Measurements from ENCODE around the gene TTC6. TPM values are rescaled to one million over a fixed set of nuclear protein-coding genes. Genes with fewer than 3 reads are reported as not detected.

The TTC6 gene
- total RNA-seq, 2 experiments from 2014 or later, result not detected

DNA sequence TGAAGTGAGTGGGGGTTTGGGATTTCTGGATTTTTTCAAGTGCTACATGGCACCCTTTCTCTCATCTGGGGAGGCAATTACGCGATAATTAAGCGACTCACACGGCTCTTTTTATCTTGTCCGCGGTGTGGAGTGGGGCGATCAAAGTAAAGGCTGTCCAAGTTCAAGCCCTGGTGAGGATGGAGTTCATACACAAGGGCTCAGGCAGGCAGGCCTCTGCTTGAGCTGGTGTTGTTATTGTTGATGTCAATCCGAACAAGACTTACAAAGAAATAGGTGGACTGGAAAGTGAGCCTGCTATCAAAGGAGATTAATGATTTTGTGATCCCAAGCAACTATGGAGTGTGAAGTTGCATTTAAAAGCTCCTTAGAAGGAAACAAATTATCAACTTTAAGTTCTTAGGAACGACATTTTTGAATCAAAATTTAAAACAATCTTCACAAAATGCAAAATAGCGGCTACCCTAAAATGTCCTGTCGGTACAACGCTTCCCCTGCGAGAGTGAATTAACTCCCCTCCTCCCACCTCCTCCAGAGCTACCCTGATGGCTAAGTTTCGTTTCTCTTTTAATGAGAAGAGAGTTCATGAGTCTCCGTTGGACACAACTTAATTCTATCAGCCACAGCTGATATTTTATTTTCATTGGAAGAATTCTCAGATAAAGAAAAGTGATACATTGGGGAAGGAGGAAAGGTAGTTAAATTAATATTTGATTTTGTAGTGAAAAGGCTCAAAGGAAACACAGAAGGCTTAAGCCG lies 6.3 kb upstream of the TTC6 start:
- Mint-ChIP-seq H3K9me3 (no peaks in the 10 kb centered on the region), H3K36me3 (ENCODE audit: low read depth) (peaks cover 13% of the 10 kb centered on the region), H3K27me3 (peaks cover 75% of the 10 kb centered on the region), H3K4me1 (peaks cover 4% of the 10 kb centered on the region), H3K4me3 (no peak overlapping the region), H3K27ac (no peak overlapping the region)
- CTCF ChIA-PET, result no interaction called here
- DNase-seq, result no peak
- POLR2A ChIA-PET, result no interaction called here

DNA sequence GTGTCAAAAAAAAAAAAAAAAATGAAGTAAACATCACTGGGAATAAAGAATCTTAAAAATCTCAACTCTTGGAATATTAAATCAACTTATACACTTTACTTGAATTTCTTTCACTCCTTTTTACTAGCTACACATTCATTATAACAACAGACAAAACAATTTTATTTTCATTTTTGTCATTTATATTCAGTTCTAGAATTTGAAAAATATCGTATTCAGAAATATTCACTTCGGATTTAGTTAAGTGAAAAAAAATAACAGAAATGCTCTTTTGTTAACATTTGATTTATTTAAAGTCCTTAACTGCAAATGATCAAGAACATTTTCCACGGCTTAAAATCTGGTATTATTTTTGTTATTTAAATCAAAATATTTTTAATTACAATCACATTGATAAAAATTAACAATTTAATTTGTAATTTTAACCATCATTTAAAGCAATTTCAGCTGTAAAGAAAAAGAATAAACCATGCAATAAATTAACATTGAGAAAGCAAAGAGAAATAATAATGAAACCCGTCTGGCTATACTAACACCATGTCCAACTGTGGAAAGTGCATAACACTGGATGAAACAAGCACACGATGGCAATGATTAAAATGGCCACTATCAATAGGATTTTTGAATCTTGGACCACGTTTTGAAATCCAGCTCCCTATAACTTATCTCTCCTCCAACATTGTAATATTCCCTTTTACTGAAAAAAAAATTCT lies 5.6 kb upstream of the TTC6 start:
- peaks cover 5% of the 10 kb centered on the region for H3K4me1 Mint-ChIP-seq
- no peak overlapping the region for H3K4me3 Mint-ChIP-seq
- H3K27ac Mint-ChIP-seq, result no peak overlapping the region
- no peaks in the 10 kb centered on the region for H3K9me3 Mint-ChIP-seq
- H3K36me3 Mint-ChIP-seq (ENCODE audit: low read depth), result peaks cover 16% of the 10 kb centered on the region
- H3K27me3 Mint-ChIP-seq, result peaks cover 76% of the 10 kb centered on the region
- ChIA-PET POLR2A (no interaction called here), CTCF (no interaction called here)
- no peak for DNase-seq

DNA sequence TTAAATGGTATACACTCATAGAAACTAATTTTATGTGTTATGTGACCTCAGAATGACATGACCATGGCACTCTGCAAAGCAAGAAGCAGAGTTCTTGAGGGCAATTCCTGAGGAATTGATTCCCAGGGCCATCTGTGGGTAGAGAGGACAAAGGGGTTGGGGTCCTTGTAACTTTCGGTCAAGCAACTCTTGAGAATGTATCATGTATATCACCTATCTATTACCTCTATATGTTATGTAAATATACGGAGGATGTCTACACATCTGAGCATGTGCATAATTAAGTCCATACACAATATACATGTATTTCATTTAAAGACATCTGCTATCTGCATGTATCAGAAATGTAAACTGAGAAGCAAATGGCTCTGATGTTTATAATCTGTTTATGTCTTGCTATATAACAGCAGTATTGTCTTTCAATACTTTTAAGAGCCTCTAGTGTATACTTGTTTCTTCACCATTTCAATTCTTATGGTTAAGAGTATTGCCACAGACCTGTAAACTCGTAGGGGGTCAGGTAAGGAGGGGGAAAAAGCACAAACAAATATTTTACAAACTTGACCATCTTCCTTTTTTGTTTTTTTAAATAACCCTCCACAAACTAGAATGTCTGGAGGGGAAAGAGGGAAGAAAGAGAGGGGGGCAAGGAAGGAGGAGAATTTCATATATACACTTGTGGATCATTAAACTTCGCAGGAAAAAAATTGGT lies 4.8 kb upstream of the TTC6 start:
- ChIA-PET POLR2A (no interaction called here), CTCF (no interaction called here)
- no peaks in the 10 kb centered on the region for H3K9me3 Mint-ChIP-seq
- H3K36me3 Mint-ChIP-seq (ENCODE audit: low read depth), result peaks cover 16% of the 10 kb centered on the region
- H3K4me1 Mint-ChIP-seq, result peaks cover 6% of the 10 kb centered on the region
- peaks cover 70% of the 10 kb centered on the region for H3K27me3 Mint-ChIP-seq
- no peak overlapping the region for H3K27ac Mint-ChIP-seq
- no peak for DNase-seq
- H3K4me3 Mint-ChIP-seq, result no peak overlapping the region

DNA sequence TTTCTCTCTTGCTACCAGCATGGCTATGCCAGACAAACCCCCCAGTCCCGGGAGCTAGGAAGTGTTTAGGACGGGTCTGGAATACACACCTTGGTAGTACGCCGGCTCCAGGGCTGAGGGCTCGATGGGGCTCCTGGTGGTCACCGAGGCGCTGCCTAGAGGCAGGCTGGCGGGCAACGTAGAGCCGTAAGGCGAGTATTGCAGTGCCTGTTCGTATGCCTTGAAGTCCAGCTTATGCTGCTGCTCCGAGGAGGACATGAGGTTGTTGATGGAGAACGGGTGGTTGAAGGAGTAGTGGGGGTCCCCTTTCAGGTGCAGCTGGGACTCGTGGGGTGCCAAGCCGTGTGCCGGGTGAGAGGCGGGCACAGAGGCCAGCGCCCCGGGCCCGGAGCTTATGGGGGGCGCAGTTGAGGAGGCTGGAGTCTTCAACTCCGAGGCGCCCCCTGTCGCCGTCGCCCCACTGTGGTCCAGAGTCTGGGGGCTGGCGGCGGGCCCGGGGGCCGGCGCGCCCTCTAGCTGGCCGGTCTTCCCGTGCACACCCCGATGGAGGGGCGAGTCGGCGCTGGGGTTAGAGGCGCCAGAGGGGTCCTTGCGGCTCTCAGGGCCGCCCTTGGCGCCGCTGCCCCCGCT lies 4.0 kb upstream of the TTC6 start:
- DNase-seq, result no peak
- H3K36me3 Mint-ChIP-seq (ENCODE audit: low read depth), result peaks cover 18% of the 10 kb centered on the region
- ChIA-PET CTCF (no interaction called here), POLR2A (no interaction called here)
- H3K9me3 Mint-ChIP-seq, result no peaks in the 10 kb centered on the region
- peaks cover 12% of the 10 kb centered on the region for H3K4me1 Mint-ChIP-seq
- peak overlapping the region; percentile 56 for H3K27ac Mint-ChIP-seq
- H3K27me3 Mint-ChIP-seq, result peaks cover 71% of the 10 kb centered on the region
- no peak overlapping the region for H3K4me3 Mint-ChIP-seq

DNA sequence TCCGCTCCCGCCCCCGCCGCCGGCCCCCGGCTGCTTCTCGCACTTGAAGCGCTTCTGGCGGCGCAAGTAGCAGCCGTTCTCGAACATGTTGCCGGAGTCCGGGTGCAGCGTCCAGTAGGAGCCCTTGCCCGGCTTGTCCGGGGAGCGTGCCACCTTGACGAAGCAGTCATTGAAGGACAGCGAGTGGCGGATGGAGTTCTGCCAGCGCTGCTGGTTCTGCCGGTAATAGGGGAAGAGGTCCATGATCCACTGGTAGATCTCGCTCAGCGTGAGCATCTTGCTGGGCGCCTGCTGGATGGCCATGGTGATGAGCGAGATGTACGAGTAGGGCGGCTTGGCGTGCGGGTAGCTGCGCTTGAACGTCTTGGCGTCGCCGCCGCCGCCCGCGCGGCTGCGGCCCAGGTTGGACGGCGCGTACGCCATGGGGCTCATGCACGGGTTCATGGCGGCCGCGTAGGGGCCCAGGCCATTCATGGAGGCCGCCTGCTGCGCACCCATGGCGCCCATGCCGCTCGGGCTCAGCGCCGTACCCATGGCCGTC lies 3.4 kb upstream of the TTC6 start:
- H3K4me1 Mint-ChIP-seq, result peaks cover 13% of the 10 kb centered on the region
- POLR2A ChIA-PET, result no interaction called here
- H3K9me3 Mint-ChIP-seq, result no peaks in the 10 kb centered on the region
- peaks cover 74% of the 10 kb centered on the region for H3K27me3 Mint-ChIP-seq
- DNase-seq, result no peak
- CTCF ChIA-PET, result no interaction called here
- no peak overlapping the region for H3K27ac Mint-ChIP-seq
- H3K36me3 Mint-ChIP-seq (ENCODE audit: low read depth), result peaks cover 18% of the 10 kb centered on the region
- peak overlapping the region; percentile 27 for H3K4me3 Mint-ChIP-seq

DNA sequence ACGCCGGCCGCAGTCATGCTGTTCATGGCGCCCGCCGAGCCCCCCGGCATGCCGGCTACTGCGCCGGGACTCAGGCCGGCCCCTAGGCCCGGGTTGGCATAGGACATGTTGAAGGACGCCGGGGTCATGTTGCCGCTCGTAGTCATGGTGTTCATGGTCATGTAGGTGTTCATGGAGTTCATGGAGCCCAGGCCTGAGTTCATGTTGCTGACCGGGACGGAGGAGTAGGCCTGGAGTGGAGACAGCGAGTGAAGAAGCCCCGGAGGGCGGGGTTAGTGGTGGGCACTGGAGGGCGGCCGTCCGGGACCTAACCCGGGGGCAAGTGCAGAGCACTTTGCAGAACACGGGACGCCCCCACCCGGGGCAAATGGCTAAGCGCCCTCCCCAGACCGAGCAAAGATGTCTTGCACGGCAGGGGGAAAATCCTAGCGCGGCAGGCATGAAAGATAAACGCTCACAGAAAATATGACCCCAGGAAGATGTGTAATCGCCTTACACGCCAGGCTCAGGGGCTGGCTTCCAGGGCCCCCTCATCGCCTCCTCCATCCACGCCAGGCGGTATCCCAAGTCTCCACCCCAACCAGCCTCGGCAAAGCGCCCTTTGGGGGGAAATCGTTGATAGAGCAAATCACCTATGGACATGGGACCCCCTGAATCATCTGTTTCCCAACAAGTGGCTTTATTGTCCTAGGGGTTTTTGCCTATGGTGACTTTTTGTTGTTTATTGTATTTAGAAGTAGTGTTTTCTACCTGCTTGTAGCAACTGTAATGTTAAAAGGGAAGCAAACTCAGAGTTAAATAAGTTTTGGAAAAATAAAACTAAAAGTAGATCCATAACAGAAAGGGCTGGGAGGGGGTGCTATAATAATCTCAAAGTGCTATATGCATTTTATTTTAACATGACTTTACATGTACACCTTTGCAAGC lies 2.7 kb upstream of the TTC6 start:
- peaks cover 14% of the 10 kb centered on the region for H3K4me1 Mint-ChIP-seq
- ChIA-PET POLR2A (no interaction called here), CTCF (no interaction called here)
- peaks cover 74% of the 10 kb centered on the region for H3K27me3 Mint-ChIP-seq
- peak overlapping the region; percentile 35 for H3K27ac Mint-ChIP-seq
- no peak for DNase-seq
- H3K9me3 Mint-ChIP-seq, result no peaks in the 10 kb centered on the region
- peaks cover 18% of the 10 kb centered on the region for H3K36me3 Mint-ChIP-seq (ENCODE audit: low read depth)
- H3K4me3 Mint-ChIP-seq, result no peak overlapping the region

DNA sequence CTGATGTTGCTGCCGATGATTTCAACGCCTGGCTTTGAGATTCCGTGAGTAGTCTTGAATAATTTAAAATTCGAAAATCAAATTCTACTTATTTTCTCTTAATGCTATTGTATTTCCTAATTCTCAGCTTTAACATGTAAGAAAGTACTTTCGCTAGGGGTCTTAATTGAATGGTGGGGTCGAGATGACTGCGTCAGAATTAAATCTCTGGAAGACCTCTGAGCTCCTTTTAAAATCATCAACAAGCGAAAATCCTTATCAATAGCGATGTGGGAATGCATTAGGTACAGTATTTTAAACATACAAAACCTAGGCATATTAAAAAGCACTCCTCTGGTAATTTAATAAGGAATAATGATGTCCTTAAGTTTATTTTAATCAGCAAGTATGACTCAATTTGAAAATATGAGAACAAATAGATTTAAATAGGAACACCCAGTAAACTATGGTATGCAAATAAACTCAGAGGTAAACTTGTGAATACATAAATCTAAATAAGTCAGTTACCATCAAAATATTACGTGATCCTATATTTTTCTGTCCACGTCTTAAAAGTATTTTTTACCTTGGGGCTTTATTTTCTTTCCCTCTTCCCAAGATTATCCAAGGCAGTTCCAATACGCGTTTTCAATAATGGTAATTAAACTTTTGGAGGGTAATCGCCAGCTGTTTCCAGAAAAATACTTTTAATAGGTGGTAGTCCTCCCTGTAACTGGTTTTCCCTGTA lies 1.8 kb upstream of the TTC6 start:
- H3K9me3 Mint-ChIP-seq, result peaks cover under 1% of the 10 kb centered on the region
- H3K4me1 Mint-ChIP-seq, result peaks cover 15% of the 10 kb centered on the region
- POLR2A ChIA-PET, result no interaction called here
- no peak overlapping the region for H3K4me3 Mint-ChIP-seq
- CTCF ChIA-PET, result no interaction called here
- no peak for DNase-seq
- peaks cover 76% of the 10 kb centered on the region for H3K27me3 Mint-ChIP-seq
- H3K36me3 Mint-ChIP-seq (ENCODE audit: low read depth), result peaks cover 19% of the 10 kb centered on the region
- no peak overlapping the region for H3K27ac Mint-ChIP-seq

DNA sequence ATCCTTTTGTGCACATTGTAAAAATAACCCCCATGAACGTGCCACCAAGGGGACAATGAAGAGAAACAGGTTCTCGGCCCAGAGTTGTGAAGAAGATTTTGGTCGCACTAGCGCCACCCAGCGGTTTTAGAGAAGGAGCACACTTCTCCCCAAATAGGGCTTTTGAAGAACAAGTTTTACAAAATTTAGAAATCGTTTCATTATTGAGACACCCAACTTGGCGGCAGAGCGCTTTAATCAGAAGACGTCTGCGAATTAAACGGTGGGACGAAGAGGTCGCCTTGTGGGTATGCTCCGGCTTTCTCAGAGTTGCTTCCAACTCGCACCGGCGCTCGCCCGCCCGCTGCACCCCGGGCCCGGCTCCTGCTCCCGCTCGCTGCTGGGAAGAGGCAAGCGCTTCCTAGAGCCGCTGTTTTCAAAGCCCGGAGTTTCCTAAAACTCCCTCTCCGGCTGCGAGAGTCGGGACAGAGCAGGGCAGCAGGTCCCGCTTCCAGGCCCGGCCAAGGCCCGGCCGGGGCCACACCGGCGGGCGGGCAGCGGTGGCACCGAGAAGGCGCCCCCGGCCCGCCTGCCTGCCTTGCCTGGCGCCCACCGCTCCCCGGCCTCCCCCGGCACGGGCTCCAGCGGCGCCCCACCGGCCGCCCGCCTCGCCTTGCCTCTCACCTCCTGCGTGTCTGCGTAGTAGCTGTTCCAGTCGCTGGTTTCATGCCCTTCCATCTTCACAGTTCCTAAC lies 1.0 kb upstream of the TTC6 start:
- ChIA-PET POLR2A (no interaction called here), CTCF (no interaction called here)
- Mint-ChIP-seq H3K4me1 (peaks cover 17% of the 10 kb centered on the region), H3K27ac (peak overlapping the region; percentile 41), H3K36me3 (ENCODE audit: low read depth) (peaks cover 19% of the 10 kb centered on the region), H3K9me3 (peaks cover 6% of the 10 kb centered on the region), H3K27me3 (peaks cover 76% of the 10 kb centered on the region), H3K4me3 (peak overlapping the region; percentile 56)
- DNase-seq, result peak; percentile 42

DNA sequence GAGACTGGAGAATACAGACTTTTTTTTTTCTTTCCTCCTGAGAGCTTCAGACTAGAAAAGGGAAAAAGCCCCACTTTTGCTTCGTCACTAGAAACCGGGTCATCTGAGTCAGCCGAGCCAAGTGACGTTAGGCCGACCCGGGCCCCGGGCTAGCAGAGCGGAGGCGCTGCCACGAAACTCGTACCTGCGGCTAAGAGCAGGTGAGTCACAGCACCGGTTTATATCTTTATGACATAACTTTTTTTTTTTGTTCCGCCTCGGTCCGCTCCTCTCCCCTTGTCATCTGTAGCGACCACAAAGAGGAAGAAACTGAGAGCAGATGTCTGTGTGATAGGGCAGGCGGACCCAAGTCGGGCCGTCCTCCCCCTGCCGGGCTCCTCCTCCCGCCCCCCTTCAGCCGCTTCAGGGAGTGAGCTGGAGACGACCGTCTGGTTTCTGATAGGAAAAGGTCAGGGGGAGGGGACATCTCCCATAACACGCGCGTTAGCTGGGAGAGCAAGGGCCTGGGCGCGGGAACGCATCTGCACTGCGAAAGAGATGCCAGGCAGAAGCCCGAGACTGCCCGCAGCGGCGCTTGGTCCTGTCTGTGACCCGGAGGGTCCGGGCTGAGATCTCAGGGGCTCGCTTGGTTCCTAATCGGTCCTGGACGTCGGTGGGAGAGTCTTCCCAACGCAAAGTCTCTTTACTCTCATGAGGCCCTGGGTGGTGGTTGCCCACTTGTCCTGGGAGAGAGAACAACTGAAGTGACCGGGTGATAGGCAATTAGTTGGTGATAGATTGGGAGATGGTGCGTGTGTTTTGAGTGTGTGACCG lies 586 bp downstream of the TTC6 start:
- H3K9me3 Mint-ChIP-seq, result peaks cover 6% of the 10 kb centered on the region
- CTCF ChIA-PET, result no interaction called here
- peaks cover 16% of the 10 kb centered on the region for H3K36me3 Mint-ChIP-seq (ENCODE audit: low read depth)
- H3K27me3 Mint-ChIP-seq, result peaks cover 76% of the 10 kb centered on the region
- peak; percentile 44 for DNase-seq
- POLR2A ChIA-PET, result no interaction called here
- peaks cover 17% of the 10 kb centered on the region for H3K4me1 Mint-ChIP-seq
- peak overlapping the region; percentile 21 for H3K27ac Mint-ChIP-seq
- H3K4me3 Mint-ChIP-seq, result peak overlapping the region; percentile 40

DNA sequence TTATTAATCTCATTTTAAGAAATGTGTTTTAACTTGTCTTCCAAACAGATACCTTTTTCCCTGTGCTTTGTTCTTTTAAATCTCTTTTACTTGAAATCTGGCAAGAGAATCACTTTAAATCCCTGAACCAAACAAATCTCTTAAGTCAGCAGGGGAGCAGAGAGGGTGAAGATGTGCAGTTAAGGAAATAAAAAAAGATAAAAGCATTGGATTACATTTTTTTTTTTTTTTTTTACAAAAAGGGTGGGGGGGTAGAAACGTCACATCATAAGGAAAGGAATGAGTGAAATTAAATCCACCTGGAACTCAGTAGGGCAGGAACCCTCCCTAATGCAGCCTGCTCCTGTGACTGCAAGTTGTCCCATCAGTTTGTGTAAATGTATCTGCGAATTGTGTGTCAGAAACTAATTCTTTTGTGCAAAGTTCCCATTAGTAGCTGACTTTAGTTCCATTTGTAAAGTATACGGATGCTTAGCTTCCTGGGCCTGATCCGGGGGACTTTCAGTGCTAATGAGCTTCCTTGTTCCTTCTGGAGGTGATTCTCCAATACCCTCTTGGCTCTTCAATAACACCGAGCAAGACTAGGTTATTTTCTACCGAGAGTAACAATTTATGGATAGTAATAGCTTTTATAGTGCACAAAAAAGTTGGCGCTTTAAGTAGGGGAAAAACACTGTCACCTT lies 1.5 kb downstream of the TTC6 start:
- no peak overlapping the region for H3K4me3 Mint-ChIP-seq
- CTCF ChIA-PET, result no interaction called here
- peaks cover 12% of the 10 kb centered on the region for H3K36me3 Mint-ChIP-seq (ENCODE audit: low read depth)
- no peak overlapping the region for H3K27ac Mint-ChIP-seq
- POLR2A ChIA-PET, result no interaction called here
- DNase-seq, result no peak
- peaks cover 80% of the 10 kb centered on the region for H3K27me3 Mint-ChIP-seq
- peaks cover 16% of the 10 kb centered on the region for H3K4me1 Mint-ChIP-seq
- peaks cover 6% of the 10 kb centered on the region for H3K9me3 Mint-ChIP-seq

Measured in activated CD4-positive, alpha-beta memory T cell treated with anti-CD3 and anti-CD28 coated beads, Interleukin-2, amount 10 ng/mL, durations not matched to agents 7 days and 5 days (primary cell).